ENCODE data around the gene PTTG1IP. TPM values are rescaled to one million over a fixed set of nuclear protein-coding genes. Genes with fewer than 3 reads are reported as not detected.

The PTTG1IP gene
- total and polyA plus RNA-seq, 2 of the 13 experiments (the other 11 are each of a cell fraction or from before 2014, with no cell fraction given), result 161 to 700 TPM

DNA sequence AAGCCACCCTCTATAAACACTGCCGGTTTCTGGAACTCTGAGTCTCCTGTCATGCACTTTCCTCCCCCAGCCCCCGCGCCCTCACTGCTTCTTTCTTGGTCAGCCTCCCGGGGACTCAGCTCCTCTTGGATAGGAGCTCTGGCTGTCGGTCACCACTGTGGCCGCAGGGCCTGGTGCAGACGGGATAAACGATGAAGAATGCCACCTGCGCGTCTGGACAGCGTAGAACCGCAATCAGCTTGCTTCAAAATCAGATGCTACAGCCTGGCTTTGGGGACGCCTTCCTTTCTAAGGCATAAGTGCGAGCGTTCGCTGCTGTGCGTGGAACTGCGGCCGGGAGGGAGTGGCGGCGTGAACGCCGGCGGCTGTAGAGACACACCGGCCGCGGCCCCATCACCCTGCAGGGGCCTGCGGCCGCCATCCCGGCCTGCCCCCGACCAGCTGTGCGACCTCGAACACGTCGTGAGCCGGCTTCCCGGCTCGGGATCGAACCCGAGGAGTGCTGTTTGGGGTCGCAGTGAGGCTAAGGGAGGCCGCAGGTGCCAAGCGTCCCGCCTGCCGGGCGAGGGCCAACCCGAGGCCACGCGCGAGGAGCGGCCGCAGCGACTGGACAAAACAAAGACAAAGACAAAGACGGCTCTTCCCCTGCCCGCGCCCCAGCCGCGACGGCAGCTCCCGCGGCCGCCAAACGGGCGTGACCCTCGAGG is 688 bp downstream of the PTTG1IP start (continued):
- TF ChIP-seq, protein P1, sequence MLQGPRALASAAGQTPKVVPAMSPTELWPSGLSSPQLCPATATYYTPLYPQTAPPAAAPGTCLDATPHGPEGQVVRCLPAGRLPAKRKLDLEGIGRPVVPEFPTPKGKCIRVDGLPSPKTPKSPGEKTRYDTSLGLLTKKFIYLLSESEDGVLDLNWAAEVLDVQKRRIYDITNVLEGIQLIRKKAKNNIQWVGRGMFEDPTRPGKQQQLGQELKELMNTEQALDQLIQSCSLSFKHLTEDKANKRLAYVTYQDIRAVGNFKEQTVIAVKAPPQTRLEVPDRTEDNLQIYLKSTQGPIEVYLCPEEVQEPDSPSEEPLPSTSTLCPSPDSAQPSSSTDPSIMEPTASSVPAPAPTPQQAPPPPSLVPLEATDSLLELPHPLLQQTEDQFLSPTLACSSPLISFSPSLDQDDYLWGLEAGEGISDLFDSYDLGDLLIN (CRISPR knock-in tag; IDR thresholded peaks at IDR 0.05; ENCODE audit: borderline replicate concordance), result peak; percentile 58; the same call in 1 of the 2 replicates
- TF ChIP-seq ZNF292 (CRISPR knock-in tag; IDR thresholded peaks at IDR 0.05; ENCODE audit: borderline replicate concordance, low read depth) (no peak), GATAD2A (CRISPR knock-in tag; IDR thresholded peaks at IDR 0.05) (no peak), SMARCE1 (IDR thresholded peaks at IDR 0.05; ENCODE audit: borderline replicate concordance) (no peak), ZFP62 (CRISPR knock-in tag; IDR thresholded peaks at IDR 0.05) (no peak), ZMAT3 (CRISPR knock-in tag; conservative IDR thresholded peaks at IDR 0.05) (no peak), ZNF33A (CRISPR knock-in tag; IDR thresholded peaks at IDR 0.05; ENCODE audit: borderline replicate concordance) (no peak), PRMT3 (CRISPR knock-in tag; IDR thresholded peaks at IDR 0.05; ENCODE audit: borderline replicate concordance, low read depth) (no peak), KDM5A (IDR thresholded peaks at IDR 0.05; ENCODE audit: borderline replicate concordance, low read length) (no peak), IKZF1 (IDR thresholded peaks at IDR 0.05) (no peak), MYC (CRISPR knock-in tag; IDR thresholded peaks at IDR 0.05; ENCODE audit: borderline replicate concordance) (no peak), SAFB2 (CRISPR knock-in tag; IDR thresholded peaks at IDR 0.05; ENCODE audit: borderline replicate concordance, low read depth) (no peak), SMAD9 (CRISPR knock-in tag; IDR thresholded peaks at IDR 0.05) (no peak)
- TF ChIP-seq, protein P2, sequence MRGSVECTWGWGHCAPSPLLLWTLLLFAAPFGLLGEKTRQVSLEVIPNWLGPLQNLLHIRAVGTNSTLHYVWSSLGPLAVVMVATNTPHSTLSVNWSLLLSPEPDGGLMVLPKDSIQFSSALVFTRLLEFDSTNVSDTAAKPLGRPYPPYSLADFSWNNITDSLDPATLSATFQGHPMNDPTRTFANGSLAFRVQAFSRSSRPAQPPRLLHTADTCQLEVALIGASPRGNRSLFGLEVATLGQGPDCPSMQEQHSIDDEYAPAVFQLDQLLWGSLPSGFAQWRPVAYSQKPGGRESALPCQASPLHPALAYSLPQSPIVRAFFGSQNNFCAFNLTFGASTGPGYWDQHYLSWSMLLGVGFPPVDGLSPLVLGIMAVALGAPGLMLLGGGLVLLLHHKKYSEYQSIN (CRISPR knock-in tag; IDR thresholded peaks at IDR 0.05; ENCODE audit: borderline replicate concordance), result peak; percentile 74; the same call in 1 of the 2 replicates
- TF ChIP-seq, protein P3, sequence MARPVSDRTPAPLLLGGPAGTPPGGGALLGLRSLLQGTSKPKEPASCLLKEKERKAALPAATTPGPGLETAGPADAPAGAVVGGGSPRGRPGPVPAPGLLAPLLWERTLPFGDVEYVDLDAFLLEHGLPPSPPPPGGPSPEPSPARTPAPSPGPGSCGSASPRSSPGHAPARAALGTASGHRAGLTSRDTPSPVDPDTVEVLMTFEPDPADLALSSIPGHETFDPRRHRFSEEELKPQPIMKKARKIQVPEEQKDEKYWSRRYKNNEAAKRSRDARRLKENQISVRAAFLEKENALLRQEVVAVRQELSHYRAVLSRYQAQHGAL (CRISPR knock-in tag; IDR thresholded peaks at IDR 0.05; ENCODE audit: not compliant biosample characterization), result no peak
- TF ChIP-seq, protein P4, sequence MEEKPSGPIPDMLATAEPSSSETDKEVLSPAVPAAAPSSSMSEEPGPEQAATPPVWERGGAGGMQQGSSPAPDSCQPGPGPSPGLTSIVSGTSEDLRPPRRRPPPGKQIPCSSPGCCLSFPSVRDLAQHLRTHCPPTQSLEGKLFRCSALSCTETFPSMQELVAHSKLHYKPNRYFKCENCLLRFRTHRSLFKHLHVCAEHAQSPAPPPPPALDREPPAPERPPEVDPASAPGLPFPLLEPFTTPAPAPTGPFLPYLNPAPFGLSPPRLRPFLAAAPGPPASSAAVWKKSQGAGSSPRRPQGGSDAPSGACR (CRISPR knock-in tag; IDR thresholded peaks at IDR 0.05), result no peak
- TF ChIP-seq, protein P5, sequence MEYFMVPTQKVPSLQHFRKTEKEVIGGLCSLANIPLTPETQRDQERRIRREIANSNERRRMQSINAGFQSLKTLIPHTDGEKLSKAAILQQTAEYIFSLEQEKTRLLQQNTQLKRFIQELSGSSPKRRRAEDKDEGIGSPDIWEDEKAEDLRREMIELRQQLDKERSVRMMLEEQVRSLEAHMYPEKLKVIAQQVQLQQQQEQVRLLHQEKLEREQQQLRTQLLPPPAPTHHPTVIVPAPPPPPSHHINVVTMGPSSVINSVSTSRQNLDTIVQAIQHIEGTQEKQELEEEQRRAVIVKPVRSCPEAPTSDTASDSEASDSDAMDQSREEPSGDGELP (IDR thresholded peaks at IDR 0.05; ENCODE audit: borderline replicate concordance, low read depth), result peak; percentile 19; the same call in 1 of the 2 replicates
- TF ChIP-seq, protein P6, sequence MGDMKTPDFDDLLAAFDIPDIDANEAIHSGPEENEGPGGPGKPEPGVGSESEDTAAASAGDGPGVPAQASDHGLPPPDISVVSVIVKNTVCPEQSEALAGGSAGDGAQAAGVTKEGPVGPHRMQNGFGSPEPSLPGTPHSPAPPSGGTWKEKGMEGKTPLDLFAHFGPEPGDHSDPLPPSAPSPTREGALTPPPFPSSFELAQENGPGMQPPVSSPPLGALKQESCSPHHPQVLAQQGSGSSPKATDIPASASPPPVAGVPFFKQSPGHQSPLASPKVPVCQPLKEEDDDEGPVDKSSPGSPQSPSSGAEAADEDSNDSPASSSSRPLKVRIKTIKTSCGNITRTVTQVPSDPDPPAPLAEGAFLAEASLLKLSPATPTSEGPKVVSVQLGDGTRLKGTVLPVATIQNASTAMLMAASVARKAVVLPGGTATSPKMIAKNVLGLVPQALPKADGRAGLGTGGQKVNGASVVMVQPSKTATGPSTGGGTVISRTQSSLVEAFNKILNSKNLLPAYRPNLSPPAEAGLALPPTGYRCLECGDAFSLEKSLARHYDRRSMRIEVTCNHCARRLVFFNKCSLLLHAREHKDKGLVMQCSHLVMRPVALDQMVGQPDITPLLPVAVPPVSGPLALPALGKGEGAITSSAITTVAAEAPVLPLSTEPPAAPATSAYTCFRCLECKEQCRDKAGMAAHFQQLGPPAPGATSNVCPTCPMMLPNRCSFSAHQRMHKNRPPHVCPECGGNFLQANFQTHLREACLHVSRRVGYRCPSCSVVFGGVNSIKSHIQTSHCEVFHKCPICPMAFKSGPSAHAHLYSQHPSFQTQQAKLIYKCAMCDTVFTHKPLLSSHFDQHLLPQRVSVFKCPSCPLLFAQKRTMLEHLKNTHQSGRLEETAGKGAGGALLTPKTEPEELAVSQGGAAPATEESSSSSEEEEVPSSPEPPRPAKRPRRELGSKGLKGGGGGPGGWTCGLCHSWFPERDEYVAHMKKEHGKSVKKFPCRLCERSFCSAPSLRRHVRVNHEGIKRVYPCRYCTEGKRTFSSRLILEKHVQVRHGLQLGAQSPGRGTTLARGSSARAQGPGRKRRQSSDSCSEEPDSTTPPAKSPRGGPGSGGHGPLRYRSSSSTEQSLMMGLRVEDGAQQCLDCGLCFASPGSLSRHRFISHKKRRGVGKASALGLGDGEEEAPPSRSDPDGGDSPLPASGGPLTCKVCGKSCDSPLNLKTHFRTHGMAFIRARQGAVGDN (CRISPR knock-in tag; IDR thresholded peaks at IDR 0.05), result peak; percentile 5; the same call in 1 of the 2 replicates
- TF ChIP-seq, protein P7, sequence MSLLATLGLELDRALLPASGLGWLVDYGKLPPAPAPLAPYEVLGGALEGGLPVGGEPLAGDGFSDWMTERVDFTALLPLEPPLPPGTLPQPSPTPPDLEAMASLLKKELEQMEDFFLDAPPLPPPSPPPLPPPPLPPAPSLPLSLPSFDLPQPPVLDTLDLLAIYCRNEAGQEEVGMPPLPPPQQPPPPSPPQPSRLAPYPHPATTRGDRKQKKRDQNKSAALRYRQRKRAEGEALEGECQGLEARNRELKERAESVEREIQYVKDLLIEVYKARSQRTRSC (CRISPR knock-in tag; IDR thresholded peaks at IDR 0.05; ENCODE audit: low read depth), result no peak

Data from HepG2 (cell line).